Motor neuron (in vitro differentiated cells): ENCODE results near the gene ADIPOR2. TPM values are rescaled to one million over a fixed set of nuclear protein-coding genes. Genes with fewer than 3 reads are reported as not detected.
"Not testable (repeated sequence)": the region's sequence is repeated elsewhere in the genome, so short reads cannot be mapped to it uniquely, and the experiment has no call there.

Experiments
- ATAC-seq, 8 experiments: fragments of 200-7000 bp; cut with Tn5 transposase; replicated peaks in 6 of 8; 2 replicates each; pipeline ENCODE4 v1.8.0; 2021; ENCODE audit warnings: mild to moderate bottlenecking in 8 of 8, moderate library complexity in 8 of 8
- H3K27ac ChIP-seq, 2 donors: fragments of 250-450 bp; sonication (Bioruptor Pico); 2 replicates each; pipeline ENCODE4 v1.9.0; 2021; ENCODE audit warnings: antibody characterized with exemption in 2 of 2, mild to moderate bottlenecking in 2 of 2, moderate library complexity in 1 of 2
- H3K4me1 ChIP-seq, 2 donors: fragments of 250-450 bp; sonication (Bioruptor Pico); replicated peaks in 1 of 2; 2 replicates each; pipeline ENCODE4 v1.6.1; 2021; ENCODE audit warnings: antibody characterized with exemption in 2 of 2, mild to moderate bottlenecking in 2 of 2, moderate library complexity in 1 of 2
- H3K4me3 ChIP-seq, 5 donors: fragments of 250-450 bp; sonication (Bioruptor Pico); 2 replicates each; pipeline ENCODE4 v1.9.0; 2021; ENCODE audit warnings: antibody characterized with exemption in 5 of 5, mild to moderate bottlenecking in 5 of 5, moderate library complexity in 4 of 5
- WGBS, 10 experiments: fragments of 450-650 bp; shearing (Covaris generic); methylation state at CpG; one replicate each; pipeline ENCODE4 v1.0.0; 2022; 5-methylcytosine and 5-hydroxymethylcytosine counted together
- in situ Hi-C, 9 experiments: fragments of 400-800 bp; cut with MboI; loops; one replicate each; pipeline ENCODE4 v1.15.0; 2021; ENCODE audit warnings: low sequenced_read_pairs in 9 of 9, low pct_unique_long_range_greater_than_20kb in 2 of 9; ENCODE audit not compliant: unreplicated experiment in 9 of 9
- total RNA-seq, 8 experiments: library from RNA; unstranded; fragments of 300-600 nt; gene quantifications; 2 replicates each; pipeline versions ENCODE4 v1.2.3 to v1.2.4, GENCODE V29; 2022

Gene ADIPOR2
- total RNA-seq, 8 experiments from 2014 or later: 14.1 to 49.4 (median 26.1) TPM

DNA sequence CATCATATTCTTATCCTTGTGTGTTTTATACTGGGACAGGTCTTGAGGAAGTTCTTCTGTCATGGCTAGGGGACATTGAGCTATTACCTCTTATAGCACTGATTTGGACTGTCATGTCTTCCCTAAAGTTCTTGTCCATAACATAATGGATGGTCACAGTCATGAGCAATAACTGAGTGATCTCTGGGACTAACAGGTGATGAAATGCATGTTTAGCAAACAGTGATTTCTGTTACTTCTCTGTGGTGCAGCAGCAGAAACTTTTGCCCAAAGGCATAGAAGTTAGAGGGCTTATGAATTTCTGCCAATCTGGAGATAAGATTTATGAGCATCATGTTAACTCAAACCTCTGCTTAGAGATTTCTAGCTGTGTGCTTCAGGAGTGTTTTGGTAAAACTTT lies 5.9 kb downstream of the ADIPOR2 start:
- ATAC-seq: peak in 1 of 8 experiments; percentile 32
- Histone ChIP-seq H3K27ac (no peak overlapping the region), H3K4me1 (peaks cover 6% of the 10 kb centered on the region in 2 donors), H3K4me3 (no peak overlapping the region)
- in situ Hi-C loops: no loop called here

DNA sequence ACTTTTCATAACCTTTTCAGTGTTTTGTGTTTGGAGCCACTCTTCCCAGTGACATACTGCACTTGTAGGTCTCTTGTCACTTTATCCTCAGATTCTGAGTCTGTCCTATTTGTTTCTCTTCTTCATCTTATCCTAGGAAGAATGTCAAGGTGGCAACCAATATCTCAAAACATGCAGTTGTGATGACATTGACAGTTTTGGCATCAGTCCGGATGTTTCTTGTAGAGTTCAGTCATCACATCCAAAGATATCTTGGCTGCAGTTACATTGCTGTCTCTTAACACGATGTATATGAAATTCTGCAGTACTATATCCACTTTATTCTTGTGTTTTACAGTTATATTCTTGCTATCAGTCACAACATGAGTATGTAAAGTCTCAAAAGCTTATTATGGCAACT lies 6.4 kb downstream of the ADIPOR2 start:
- WGBS, 10 experiments: 5 to 100% (median 95%) methylated on average over 1 to 2 of the region's 2 CpGs; no CpG with 5 or more reads in 1 of the 10 experiments
- no peak overlapping the region for H3K4me3 ChIP-seq
- in situ Hi-C loops: no loop called here
- peaks cover under 1% of the 10 kb centered on the region in 2 donors for H3K4me1 ChIP-seq
- no peak for ATAC-seq
- no peak overlapping the region for H3K27ac ChIP-seq

DNA sequence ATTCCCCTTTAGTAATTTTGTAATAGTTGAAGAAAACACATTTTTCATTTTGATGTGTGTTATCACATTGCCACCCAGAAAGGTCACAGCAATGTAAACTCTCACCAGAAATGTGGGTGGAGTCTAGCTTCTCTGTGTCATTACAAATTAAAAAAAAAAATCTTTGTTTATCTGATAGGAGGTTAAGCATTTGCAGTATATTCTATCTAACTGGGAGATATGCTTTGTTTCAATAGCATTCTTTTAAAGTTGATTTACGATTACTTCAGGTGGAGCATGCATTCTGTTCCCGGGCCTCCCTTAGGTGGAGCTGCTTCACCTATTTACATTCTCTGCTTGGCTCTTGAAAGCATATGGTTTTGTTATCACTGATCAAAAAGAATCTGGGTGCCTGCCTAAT lies 7.8 kb downstream of the ADIPOR2 start:
- ATAC-seq: no peak
- Histone ChIP-seq H3K4me1 (no peaks in the 10 kb centered on the region), H3K27ac (no peak overlapping the region), H3K4me3 (no peak overlapping the region)
- WGBS, 10 experiments: 33 to 100% (median 87%) methylated on average over 1 to 2 of the region's 2 CpGs; no CpG with 5 or more reads in 1 of the 10 experiments
- in situ Hi-C loops: no loop called here

- no peak overlapping the region for H3K27ac ChIP-seq
- no peak overlapping the region for H3K4me3 ChIP-seq
- 54 to 92% (median 69%) methylated on average over 1 to 2 of the region's 2 CpGs for WGBS, 10 experiments
- no peak for ATAC-seq
- H3K4me1 ChIP-seq: no peaks in the 10 kb centered on the region
- in situ Hi-C loops: no loop called here
These were observed 11.8 kb downstream of the ADIPOR2 start for GRCh38 chr12:1702713-1703112.

- no peaks in the 10 kb centered on the region for H3K4me1 ChIP-seq
- WGBS, 10 experiments: 38 to 100% (median 80%) methylated on average over 1 to 3 of the region's 3 CpGs
- no peak for ATAC-seq
- H3K27ac ChIP-seq: no peak overlapping the region
- in situ Hi-C loops: no loop called here
- H3K4me3 ChIP-seq: no peak overlapping the region
These were observed 13.2 kb downstream of the ADIPOR2 start for GRCh38 chr12:1703771-1704722.

- Histone ChIP-seq H3K4me3 (no peak overlapping the region), H3K27ac (no peak overlapping the region), H3K4me1 (no peaks in the 10 kb centered on the region)
- in situ Hi-C loops: no loop called here
- 50 to 100% (median 96%) methylated on average over 1 to 3 of the region's 3 CpGs for WGBS, 10 experiments
- ATAC-seq: peak in 3 of 8 experiments; percentile 42 to 73 (median 69)
These were observed 15.1 kb downstream of the ADIPOR2 start for GRCh38 chr12:1705774-1706631.

DNA sequence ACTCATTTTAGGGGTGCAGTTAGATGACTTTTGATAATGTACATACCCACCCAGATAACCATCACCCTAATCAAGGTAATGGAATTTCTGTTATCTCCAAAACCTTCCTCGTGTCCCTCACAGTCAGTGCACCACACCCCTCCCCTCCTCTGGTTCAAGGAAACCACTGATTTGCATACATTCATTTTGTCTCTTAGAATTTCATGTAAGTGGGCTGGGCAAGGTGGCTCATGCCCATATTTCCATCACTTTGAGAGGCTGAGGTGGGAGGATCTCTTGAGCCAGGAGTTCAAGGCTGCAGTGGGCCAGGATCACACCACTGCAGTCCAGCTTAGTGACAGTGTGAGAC lies 15.7 kb downstream of the ADIPOR2 start:
- no peak overlapping the region for H3K27ac ChIP-seq
- peak in 3 of 8 experiments; percentile 66 to 94 (median 94) for ATAC-seq
- no peaks in the 10 kb centered on the region for H3K4me1 ChIP-seq
- H3K4me3 ChIP-seq: no peak overlapping the region
- in situ Hi-C loops: no loop called here
- 0 to 100% (median 41%) methylated on average over 1 of the region's 1 CpG; no CpG with 5 or more reads in 4 of the 10 experiments for WGBS, 10 experiments

- no peak for ATAC-seq
- Histone ChIP-seq H3K4me1 (no peaks in the 10 kb centered on the region), H3K4me3 (no peak overlapping the region), H3K27ac (no peak overlapping the region)
- 71 to 100% (median 100%) methylated on average over 1 of the region's 1 CpG; no CpG with 5 or more reads in 3 of the 10 experiments for WGBS, 10 experiments
- in situ Hi-C loops: no loop called here
These were observed 16.2 kb downstream of the ADIPOR2 start for GRCh38 chr12:1707051-1707450.

GRCh38 chr12:1709968-1710367 lies 19.1 kb downstream of the ADIPOR2 start:
- H3K27ac ChIP-seq, H3K4me1 ChIP-seq, ATAC-seq, in situ Hi-C loops, H3K4me3 ChIP-seq: not testable (repeated sequence)
- 89 to 100% (median 100%) methylated on average over 1 to 4 of the region's 5 CpGs; no CpG with 5 or more reads in 2 of the 10 experiments for WGBS, 10 experiments

DNA sequence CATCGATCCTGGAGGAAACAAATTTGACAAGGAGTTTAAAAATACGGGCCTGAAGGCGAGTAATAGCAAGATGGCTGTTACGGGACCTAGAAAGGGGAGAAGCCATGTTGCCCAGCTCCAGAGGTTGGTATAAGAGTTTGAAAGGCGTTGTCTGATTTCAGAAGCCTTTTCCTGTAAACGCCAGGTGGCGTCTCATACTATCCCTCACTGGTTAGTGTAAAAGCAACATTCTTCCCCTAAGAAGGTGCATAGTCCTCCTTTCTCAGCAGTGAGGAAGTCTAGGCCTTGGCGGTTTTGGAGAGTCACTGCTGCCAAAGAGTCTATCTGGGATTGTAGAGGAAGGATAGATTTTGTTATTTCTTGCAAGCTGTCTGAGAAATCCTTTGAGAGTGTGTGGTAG lies 20.0 kb downstream of the ADIPOR2 start:
- H3K4me1 ChIP-seq, in situ Hi-C loops, H3K4me3 ChIP-seq, ATAC-seq, H3K27ac ChIP-seq: not testable (repeated sequence)
- WGBS, 10 experiments: 40 to 98% (median 90%) methylated on average over 2 to 7 of the region's 8 CpGs; no CpG with 5 or more reads in 3 of the 10 experiments

DNA sequence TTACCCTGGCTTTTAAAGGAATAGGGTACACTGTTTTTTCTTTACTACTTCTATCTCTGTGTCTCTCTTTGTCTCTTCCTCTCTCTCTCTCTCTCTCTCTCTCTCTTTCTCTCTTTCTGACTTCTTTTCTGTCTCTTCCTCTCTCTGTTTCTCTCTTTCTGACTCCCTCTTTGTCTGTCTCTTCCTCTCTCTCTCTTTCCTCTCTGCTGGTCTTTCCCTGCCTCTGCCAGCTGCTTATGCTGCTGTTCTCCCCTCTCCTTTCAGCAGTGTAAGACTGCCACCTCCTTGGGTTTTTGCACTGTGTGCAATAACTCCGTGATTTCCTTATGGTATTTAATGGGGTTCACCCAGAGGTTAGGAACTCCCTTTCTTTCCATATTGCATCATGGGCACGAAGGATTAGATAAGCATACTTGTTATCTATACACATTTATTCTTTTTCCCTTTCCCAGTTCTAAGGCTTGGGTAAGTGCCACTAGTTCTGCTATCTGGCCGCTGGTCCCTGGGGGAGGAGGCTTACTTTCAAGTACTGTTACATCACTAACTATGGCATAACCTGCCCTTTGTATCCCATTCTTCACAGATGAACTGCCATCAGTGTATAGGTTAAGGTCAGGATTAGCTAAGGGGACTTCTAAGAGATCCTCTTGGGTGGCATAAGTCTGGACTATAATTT lies 20.8 kb downstream of the ADIPOR2 start:
- H3K4me1 ChIP-seq, in situ Hi-C loops, H3K4me3 ChIP-seq, H3K27ac ChIP-seq: not testable (repeated sequence)
- ATAC-seq: peak in 3 of 8 experiments; percentile 53 to 83 (median 77)
- WGBS, 10 experiments: 38 to 100% (median 88%) methylated on average over 1 to 3 of the region's 3 CpGs

DNA sequence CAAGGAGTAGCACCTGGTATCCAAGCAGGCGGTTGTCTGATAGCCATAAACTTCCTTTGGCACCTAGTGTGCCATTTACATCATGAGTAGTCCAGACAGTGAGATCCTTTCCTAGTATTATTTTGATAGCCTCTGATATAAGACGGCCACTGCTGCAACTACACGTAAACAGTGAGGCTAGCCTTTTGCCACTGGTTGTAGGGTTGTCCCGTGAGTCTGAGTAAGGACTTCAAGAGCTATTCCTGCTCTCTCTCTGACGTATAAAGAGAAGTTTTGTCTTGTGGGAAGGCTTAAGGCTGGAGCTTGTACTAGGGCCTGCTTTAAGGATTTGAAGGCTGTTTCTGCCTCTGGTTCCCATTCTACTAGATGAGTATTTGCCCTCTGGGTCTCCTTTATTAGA lies 21.4 kb downstream of the ADIPOR2 start:
- WGBS, 10 experiments: 83 to 100% (median 93%) methylated on average over 1 to 4 of the region's 5 CpGs; no CpG with 5 or more reads in 3 of the 10 experiments
- H3K4me3 ChIP-seq, in situ Hi-C loops, ATAC-seq, H3K4me1 ChIP-seq, H3K27ac ChIP-seq: not testable (repeated sequence)

- WGBS, 10 experiments: 40 to 95% methylated on average over 1 to 3 of the region's 5 CpGs; no CpG with 5 or more reads in 8 of the 10 experiments
- in situ Hi-C loops, H3K4me1 ChIP-seq, H3K27ac ChIP-seq, ATAC-seq, H3K4me3 ChIP-seq: not testable (repeated sequence)
These were observed 22.0 kb downstream of the ADIPOR2 start for GRCh38 chr12:1712852-1713251.
